ACC112 (cell line): ENCODE data around the gene SEC14L3.

Experiments
- H2AFZ ChIP-seq: fragments of 200-600 bp; sonication (generic); one replicate; pipeline ENCODE4 v1.6.0; 2017; ENCODE audit warnings: antibody characterized with exemption, low read length; ENCODE audit not compliant: unreplicated experiment
- H3K27ac ChIP-seq: fragments of 200-600 bp; sonication (generic); 2 replicates; pipeline ENCODE4 v1.5.1; 2014; ENCODE audit warnings: low read depth, mild to moderate bottlenecking, antibody characterized with exemption, low read length, moderate library complexity
- H3K27me3 ChIP-seq: fragments of 200-600 bp; sonication (generic); 2 replicates; pipeline ENCODE4 v1.6.1; 2014; ENCODE audit warnings: mild to moderate bottlenecking, antibody characterized with exemption, low read length, moderate library complexity, mixed read lengths; ENCODE audit not compliant: insufficient read depth
- H3K36me3 ChIP-seq: fragments of 200-600 bp; sonication (generic); 2 replicates; pipeline ENCODE4 v1.6.1; 2016; ENCODE audit warnings: mild to moderate bottlenecking, antibody characterized with exemption, low read length, moderate library complexity, mixed read lengths; ENCODE audit not compliant: insufficient read depth
- H3K4me1 ChIP-seq: fragments of 200-600 bp; sonication (generic); one replicate; pipeline ENCODE4 v1.6.1; 2016; ENCODE audit warnings: low read length, mixed read lengths; ENCODE audit not compliant: insufficient read depth, unreplicated experiment, control insufficient read depth
- H3K4me3 ChIP-seq: fragments of 200-600 bp; sonication (generic); 2 replicates; pipeline ENCODE4 v1.5.1; 2014; ENCODE audit warnings: mild to moderate bottlenecking, low read depth, low read length
- H3K79me2 ChIP-seq: fragments of 200-600 bp; sonication (generic); one replicate; pipeline ENCODE4 v1.6.0; 2016; ENCODE audit warnings: low read length; ENCODE audit not compliant: control insufficient read depth, unreplicated experiment, insufficient read depth

The SEC14L3 gene

GRCh38 chr22:30471616-30472318 is at the start of gene SEC14L3:
Gene SEC14L3 (minus strand): TSS chr22:30472017. CDS start chr22:30471958, 59 bp downstream.
- Histone ChIP-seq H3K79me2 (no peaks in the 10 kb centered on the region), H3K27me3 (peaks cover 18% of the 10 kb centered on the region), H3K4me1 (no peaks in the 10 kb centered on the region), H3K36me3 (no peaks in the 10 kb centered on the region), H3K27ac (no peak within 1 kb of the TSS), H2AFZ (no peak within 1 kb of the TSS), H3K4me3 (no peak within 1 kb of the TSS)

DNA sequence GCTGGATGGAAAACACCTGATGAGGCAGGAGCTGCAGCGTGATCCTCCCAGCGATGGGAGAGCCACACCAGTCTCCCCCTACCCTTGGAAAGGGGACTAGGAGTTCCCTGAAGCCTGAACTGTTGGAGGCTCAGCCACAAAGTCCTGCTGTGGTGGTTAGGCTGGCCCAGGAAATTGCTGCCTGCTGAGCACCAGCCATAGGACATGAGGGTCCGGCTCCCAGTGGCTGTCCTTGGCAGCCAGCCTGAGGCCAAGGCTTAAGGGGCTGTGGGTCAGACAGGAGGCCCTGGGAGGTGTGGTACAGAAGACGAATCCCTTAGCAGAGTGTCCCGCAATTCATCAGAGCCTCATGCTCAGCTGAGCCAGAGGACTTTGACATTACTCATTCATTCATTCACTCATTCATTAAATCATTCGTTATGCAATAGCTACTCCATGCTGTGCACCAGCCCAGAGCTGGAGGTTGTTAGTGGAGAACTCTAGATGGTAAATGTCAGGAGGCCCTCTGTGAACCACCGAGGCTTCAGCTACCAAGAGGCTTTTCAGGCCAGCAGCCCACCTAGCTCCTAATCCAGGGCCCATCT is 48.1 kb upstream of the SEC14L3 start:
- H3K4me1 ChIP-seq: no peaks in the 10 kb centered on the region
- H3K27me3 ChIP-seq: no peaks in the 10 kb centered on the region
- H3K4me3 ChIP-seq: no peak overlapping the region

GRCh38 chr22:30516731-30517130 is 44.9 kb upstream of the SEC14L3 start:
- no peak overlapping the region for H2AFZ ChIP-seq
- H3K4me1 ChIP-seq: no peaks in the 10 kb centered on the region
- no peaks in the 10 kb centered on the region for H3K79me2 ChIP-seq
- H3K4me3 ChIP-seq: no peak overlapping the region
- H3K27ac ChIP-seq: no peak overlapping the region
- no peaks in the 10 kb centered on the region for H3K36me3 ChIP-seq
- no peaks in the 10 kb centered on the region for H3K27me3 ChIP-seq

More for the DNA sequence above, 48.1 kb upstream of the SEC14L3 start:
- no peaks in the 10 kb centered on the region for H3K36me3 ChIP-seq
- no peak overlapping the region for H3K27ac ChIP-seq
- H2AFZ ChIP-seq: no peak overlapping the region
- H3K79me2 ChIP-seq: no peaks in the 10 kb centered on the region

DNA sequence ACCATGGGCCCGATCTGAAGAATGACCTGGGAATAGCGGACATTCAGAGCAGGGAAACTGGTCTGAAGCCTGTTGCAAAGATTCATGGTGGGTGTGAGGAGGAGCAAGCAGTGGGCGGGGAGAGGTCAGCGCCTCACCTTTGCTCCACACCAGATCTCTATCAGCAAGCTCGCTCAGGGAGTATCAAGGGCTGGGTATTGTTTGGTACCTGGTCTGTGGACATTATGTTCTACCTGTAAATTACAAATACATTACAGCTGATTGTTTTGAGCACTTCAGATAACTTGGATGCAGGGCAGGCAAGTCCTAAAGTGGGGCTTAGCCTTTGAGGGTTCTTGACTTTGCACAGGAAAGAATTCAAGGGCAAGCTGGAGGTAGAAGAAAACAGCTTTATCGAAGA is 44.5 kb upstream of the SEC14L3 start:
- no peak overlapping the region for H3K27ac ChIP-seq
- H3K79me2 ChIP-seq: no peaks in the 10 kb centered on the region

DNA sequence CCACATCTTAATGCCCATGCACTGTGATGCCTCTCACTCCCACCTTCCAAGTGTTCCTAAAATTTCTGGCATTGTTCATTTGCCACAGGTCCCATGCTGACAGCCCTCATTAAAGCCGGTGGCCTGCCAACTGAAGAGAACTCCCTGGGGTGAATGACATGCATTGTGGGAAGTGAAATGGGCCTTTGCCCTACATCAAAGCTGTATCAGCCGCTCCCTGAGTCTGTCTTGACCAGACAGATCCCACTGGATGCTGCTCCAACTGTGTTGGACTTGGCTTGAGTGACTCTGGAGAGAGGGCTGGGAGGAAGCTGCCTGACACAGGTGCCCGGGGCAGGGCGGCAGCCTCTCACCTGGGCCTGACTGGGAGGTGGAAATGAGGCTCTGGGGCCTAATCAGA is 42.4 kb upstream of the SEC14L3 start:
- Histone ChIP-seq H2AFZ (no peak overlapping the region), H3K36me3 (no peaks in the 10 kb centered on the region), H3K4me1 (no peaks in the 10 kb centered on the region), H3K79me2 (no peaks in the 10 kb centered on the region), H3K4me3 (no peak overlapping the region), H3K27ac (no peak overlapping the region), H3K27me3 (no peaks in the 10 kb centered on the region)

More for the DNA sequence above, 44.5 kb upstream of the SEC14L3 start:
- Histone ChIP-seq H2AFZ (no peak overlapping the region), H3K27me3 (no peaks in the 10 kb centered on the region), H3K4me1 (no peaks in the 10 kb centered on the region), H3K36me3 (no peaks in the 10 kb centered on the region), H3K4me3 (no peak overlapping the region)

- H3K27ac ChIP-seq: no peak overlapping the region
- H3K4me1 ChIP-seq: no peaks in the 10 kb centered on the region
- H3K79me2 ChIP-seq: no peaks in the 10 kb centered on the region
- H2AFZ ChIP-seq: no peak overlapping the region
- no peak overlapping the region for H3K4me3 ChIP-seq
- no peaks in the 10 kb centered on the region for H3K36me3 ChIP-seq
- no peaks in the 10 kb centered on the region for H3K27me3 ChIP-seq
Measured at GRCh38 chr22:30513462-30513861, 41.6 kb upstream of the SEC14L3 start.

DNA sequence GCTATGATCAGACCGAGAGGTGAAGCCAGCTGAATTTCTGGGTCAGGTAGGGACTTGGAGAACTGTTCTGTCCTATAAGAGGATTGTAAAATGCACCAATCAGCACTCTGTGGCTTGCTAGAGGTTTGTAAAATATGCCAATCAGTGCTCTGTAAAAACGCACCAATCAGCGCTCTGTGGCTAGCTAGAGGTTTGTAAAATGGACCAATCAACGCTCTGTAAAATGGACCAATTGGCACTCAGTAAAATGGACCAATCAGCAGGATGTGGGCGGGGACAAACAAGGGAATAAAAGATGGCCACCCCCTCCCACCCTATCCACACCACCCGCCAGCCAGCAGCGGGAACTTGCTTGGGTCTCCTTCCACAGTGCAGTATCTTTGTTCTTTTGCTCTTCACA is 40.1 kb upstream of the SEC14L3 start:
- Histone ChIP-seq H3K79me2 (no peaks in the 10 kb centered on the region), H3K4me1 (no peaks in the 10 kb centered on the region), H2AFZ (no peak overlapping the region), H3K27ac (no peak overlapping the region), H3K4me3 (no peak overlapping the region), H3K27me3 (no peaks in the 10 kb centered on the region), H3K36me3 (no peaks in the 10 kb centered on the region)

DNA sequence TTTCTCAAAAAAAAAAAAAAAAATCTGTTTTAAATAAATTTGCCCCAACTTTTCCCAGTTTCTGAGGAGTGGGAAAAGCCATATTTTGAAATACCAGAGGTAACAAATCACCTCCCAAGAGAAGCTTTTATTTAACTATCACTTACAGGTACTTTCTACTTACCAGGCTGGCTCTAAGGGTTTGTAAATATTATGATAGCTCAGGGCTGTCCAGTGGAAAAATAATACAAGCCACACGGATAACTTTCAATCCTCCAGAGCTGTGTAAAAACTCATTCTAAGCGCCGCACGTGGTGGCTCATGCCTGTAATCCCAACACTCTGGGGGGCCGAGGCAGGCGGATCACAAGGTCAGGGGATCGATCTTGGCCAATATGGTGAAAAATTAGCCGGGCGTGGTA is 39.3 kb upstream of the SEC14L3 start:
- Histone ChIP-seq H3K27me3 (no peaks in the 10 kb centered on the region), H3K4me3 (no peak overlapping the region), H2AFZ (no peak overlapping the region), H3K27ac (no peak overlapping the region), H3K4me1 (no peaks in the 10 kb centered on the region), H3K36me3 (no peaks in the 10 kb centered on the region), H3K79me2 (no peaks in the 10 kb centered on the region)

- Histone ChIP-seq H3K27ac (no peak overlapping the region), H3K27me3 (no peaks in the 10 kb centered on the region), H2AFZ (no peak overlapping the region), H3K36me3 (no peaks in the 10 kb centered on the region), H3K79me2 (no peaks in the 10 kb centered on the region), H3K4me1 (no peaks in the 10 kb centered on the region), H3K4me3 (no peak overlapping the region)
Measured at GRCh38 chr22:30508216-30508615, 36.4 kb upstream of the SEC14L3 start.

DNA sequence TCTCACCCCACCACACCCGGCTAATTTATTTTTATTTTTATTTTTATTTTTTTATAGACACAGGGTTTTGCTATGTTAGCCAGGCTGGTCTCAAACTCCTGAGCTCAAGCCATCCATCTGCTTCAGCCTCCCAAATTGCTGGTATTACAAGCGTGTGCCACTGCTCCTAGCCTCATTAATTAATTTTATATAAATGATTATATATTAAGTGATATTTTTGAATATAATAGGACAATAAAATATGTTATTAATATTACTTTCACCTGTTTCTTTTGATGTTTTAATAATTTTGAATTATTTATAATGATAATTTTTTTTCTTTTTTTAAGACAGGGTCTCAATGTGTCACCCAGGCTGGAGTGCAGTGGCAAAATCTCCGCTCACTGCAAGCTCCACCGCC is 35.9 kb upstream of the SEC14L3 start:
- H3K27ac ChIP-seq: no peak overlapping the region

DNA sequence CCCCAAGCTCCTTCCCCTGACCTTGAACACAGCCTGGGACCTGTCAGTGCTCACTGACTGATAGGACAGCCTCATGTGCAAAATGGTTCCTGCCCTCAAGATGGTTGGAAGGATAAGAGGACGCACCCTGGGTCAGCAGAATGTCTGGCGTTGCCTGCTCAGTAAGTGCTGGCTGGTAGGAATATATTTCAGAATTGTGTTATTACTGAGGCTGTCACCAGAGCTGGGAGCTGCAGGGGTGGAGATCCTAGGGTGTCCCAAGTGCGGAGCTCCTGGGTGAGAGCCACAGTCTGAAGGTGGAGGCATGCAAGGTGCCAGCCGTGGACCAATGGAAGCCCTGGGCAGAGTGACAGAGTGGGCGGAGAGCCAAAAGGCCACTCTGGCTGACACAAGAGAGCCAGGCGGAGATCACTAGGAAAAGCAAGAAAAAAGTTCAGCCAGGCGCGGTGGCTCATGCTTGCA is 34.7 kb upstream of the SEC14L3 start:
- no peaks in the 10 kb centered on the region for H3K36me3 ChIP-seq
- H3K4me3 ChIP-seq: no peak overlapping the region
- H2AFZ ChIP-seq: no peak overlapping the region
- no peaks in the 10 kb centered on the region for H3K4me1 ChIP-seq
- no peaks in the 10 kb centered on the region for H3K27me3 ChIP-seq
- H3K27ac ChIP-seq: no peak overlapping the region
- no peaks in the 10 kb centered on the region for H3K79me2 ChIP-seq

More for the DNA sequence above, 35.9 kb upstream of the SEC14L3 start:
- H3K4me3 ChIP-seq: no peak overlapping the region
- no peak overlapping the region for H2AFZ ChIP-seq
- H3K79me2 ChIP-seq: no peaks in the 10 kb centered on the region
- no peaks in the 10 kb centered on the region for H3K27me3 ChIP-seq
- no peaks in the 10 kb centered on the region for H3K36me3 ChIP-seq
- no peaks in the 10 kb centered on the region for H3K4me1 ChIP-seq
